Measurements from ENCODE around the gene EDRF1. TPM values are rescaled to one million over a fixed set of nuclear protein-coding genes. Genes with fewer than 3 reads are reported as not detected.

The EDRF1 gene
- total and polyA plus RNA-seq, 4 donors = 9.4 to 54.6 (median 17.6) TPM

GRCh38 chr10:125811251-125811650 is 91.7 kb downstream of the EDRF1 start:
- no peak for DNase-seq
- WGBS, 2 donors = 81 to 95% methylated on average over 1 of the region's 1 CpG
- TF ChIP-seq CTCF (IDR thresholded peaks at IDR 0.05; ENCODE audit: control extremely low read depth, extremely low read depth) = no peak
- H3K27ac ChIP-seq (ENCODE audit: low read depth in 1 of 2, low read length in 1 of 2) = no peak overlapping the region
- H3K9ac ChIP-seq (ENCODE audit: insufficient read depth in 1 of 2, low read length in 2 of 2) = no peak overlapping the region
- peaks cover 17 to 37% (median 34%) of the 10 kb centered on the region in 4 donors for H3K36me3 ChIP-seq (ENCODE audit: control insufficient read depth in 4 of 4, insufficient read depth in 4 of 4, low read length in 4 of 4)
- H3K27me3 ChIP-seq (ENCODE audit: control insufficient read depth in 3 of 3, insufficient read depth in 3 of 3, low read length in 2 of 3) = no peaks in the 10 kb centered on the region
- no peak for ATAC-seq (ENCODE audit: insufficient read depth, low FRiP score)
- no peak overlapping the region for H3K4me3 ChIP-seq
- H3K9me3 ChIP-seq (ENCODE audit: control insufficient read depth in 4 of 4, insufficient read depth in 3 of 4, low read length in 3 of 4) = peaks cover 0 to 1% (median 0%) of the 10 kb centered on the region in 4 donors
- peaks cover 0 to 3% (median 0%) of the 10 kb centered on the region in 5 donors for H3K4me1 ChIP-seq (ENCODE audit: control insufficient read depth in 5 of 5, insufficient read depth in 5 of 5, low read length in 5 of 5)

- ATAC-seq (ENCODE audit: insufficient read depth, low FRiP score) (no peak), DNase-seq (peak; percentile 53 to 84 (median 55))
- no peak overlapping the region for H3K4me3 ChIP-seq
- H3K36me3 ChIP-seq (ENCODE audit: control insufficient read depth in 4 of 4, insufficient read depth in 4 of 4, low read length in 4 of 4) = peaks cover 13 to 30% (median 28%) of the 10 kb centered on the region in 4 donors
- no peak overlapping the region for H3K27ac ChIP-seq (ENCODE audit: low read depth in 1 of 2, low read length in 1 of 2)
- WGBS, 2 donors = 86 to 90% methylated on average over 1 of the region's 1 CpG
- no peak for TF ChIP-seq CTCF (IDR thresholded peaks at IDR 0.05; ENCODE audit: control extremely low read depth, extremely low read depth)
- no peaks in the 10 kb centered on the region for H3K27me3 ChIP-seq (ENCODE audit: control insufficient read depth in 3 of 3, insufficient read depth in 3 of 3, low read length in 2 of 3)
- H3K4me1 ChIP-seq (ENCODE audit: control insufficient read depth in 5 of 5, insufficient read depth in 5 of 5, low read length in 5 of 5) = peaks cover 0 to 3% (median 0%) of the 10 kb centered on the region in 5 donors
- H3K9me3 ChIP-seq (ENCODE audit: control insufficient read depth in 4 of 4, insufficient read depth in 3 of 4, low read length in 3 of 4) = peaks cover 0 to 1% (median 0%) of the 10 kb centered on the region in 4 donors
- no peak overlapping the region for H3K9ac ChIP-seq (ENCODE audit: insufficient read depth in 1 of 2, low read length in 2 of 2)
Measured at GRCh38 chr10:125812128-125812750, 92.7 kb downstream of the EDRF1 start.

Other genes starting within 250 kb of the EDRF1 start
- not detected for gene TEX36, start 36.5 kb upstream of the EDRF1 start, total RNA-seq
- gene TEX36, start 36.5 kb upstream of the EDRF1 start, polyA plus RNA-seq = not detected
- under 1 TPM; 0.21 to 0.46 TPM for gene MMP21, start 56.1 kb downstream of the EDRF1 start, total RNA-seq
- under 1 TPM; 0.03 to 0.08 TPM for gene MMP21, start 56.1 kb downstream of the EDRF1 start, polyA plus RNA-seq
- 10 to 100 TPM; 32.5 to 45.5 TPM for gene UROS, start 103.5 kb downstream of the EDRF1 start, total RNA-seq
- 10 to 100 TPM; 29.8 to 44.7 TPM for gene UROS, start 103.5 kb downstream of the EDRF1 start, polyA plus RNA-seq
- 10 to 100 TPM; 37.5 to 38.9 TPM for gene BCCIP, start 103.8 kb downstream of the EDRF1 start, total RNA-seq
- gene BCCIP, start 103.8 kb downstream of the EDRF1 start, polyA plus RNA-seq = 10 to 100 TPM; 55.9 to 70.1 TPM
- gene DHX32, start 161.6 kb downstream of the EDRF1 start, total RNA-seq = 10 to 100 TPM; 31.2 to 33.8 TPM
- 10 to 100 TPM; 15.2 to 19.7 TPM for gene DHX32, start 161.6 kb downstream of the EDRF1 start, polyA plus RNA-seq
- gene FANK1, start 176.9 kb downstream of the EDRF1 start, total RNA-seq = 10 to 100 TPM; 16.8 to 18.4 TPM
- 10 to 100 TPM in 1 of 2 donors, 1 to 10 TPM in 1; 8.7 to 10.6 TPM for gene FANK1, start 176.9 kb downstream of the EDRF1 start, polyA plus RNA-seq